Mesodermal cell (in vitro differentiated cells): ENCODE data around the gene MYO15B.
"Not testable (repeated sequence)": the region's sequence is repeated elsewhere in the genome, so short reads cannot be mapped to it uniquely, and the experiment has no call there.

Experiments used
- H3K27ac ChIP-seq: 2 replicates; pipeline ENCODE4 v1.7.0; 2013; ENCODE audit warnings: mild to moderate bottlenecking, low read depth, low read length, moderate library complexity; ENCODE audit not compliant: severe bottlenecking
- H3K36me3 ChIP-seq: 2 replicates; pipeline ENCODE4 v1.7.1; 2013; ENCODE audit warnings: mild to moderate bottlenecking, low read length, moderate library complexity; ENCODE audit not compliant: control insufficient read depth, insufficient read depth
- H3K4me1 ChIP-seq: one replicate; pipeline ENCODE4 v1.7.1; 2013; ENCODE audit warnings: mild to moderate bottlenecking, low read length; ENCODE audit not compliant: insufficient read depth, control insufficient read depth, poor library complexity, severe bottlenecking
- H3K4me3 ChIP-seq: 2 replicates; pipeline ENCODE4 v1.7.0; 2013; ENCODE audit warnings: low read length, control low read depth, mild to moderate bottlenecking; ENCODE audit not compliant: insufficient read depth, poor library complexity, severe bottlenecking; ENCODE audit errors: extremely low read depth
- H3K9me3 ChIP-seq: 2 replicates; pipeline ENCODE4 v1.7.1; 2013; ENCODE audit warnings: mild to moderate bottlenecking, low read length, moderate library complexity; ENCODE audit not compliant: control insufficient read depth
- WGBS, 2 experiments: methylation state at CpG; one replicate each; pipeline ENCODE4 v1.1.5; 2013; ENCODE audit warnings: missing lambda C conversion rate in 2 of 2; ENCODE audit not compliant: insufficient coverage in 2 of 2; 5-methylcytosine and 5-hydroxymethylcytosine counted together

Gene MYO15B

GRCh38 chr17:75593430-75593829 is 5.8 kb downstream of the MYO15B start:
- H3K36me3 ChIP-seq, H3K4me3 ChIP-seq, H3K9me3 ChIP-seq, H3K27ac ChIP-seq, H3K4me1 ChIP-seq: not testable (repeated sequence)
- 88 to 98% methylated on average over 7 to 9 of the region's 9 CpGs for WGBS, 2 experiments

GRCh38 chr17:75594499-75595283 is 7.1 kb downstream of the MYO15B start:
- Histone ChIP-seq H3K9me3 (no peaks in the 10 kb centered on the region), H3K27ac (no peak overlapping the region)
- WGBS, 2 experiments: 82 to 91% methylated on average over 20 to 27 of the region's 28 CpGs

DNA sequence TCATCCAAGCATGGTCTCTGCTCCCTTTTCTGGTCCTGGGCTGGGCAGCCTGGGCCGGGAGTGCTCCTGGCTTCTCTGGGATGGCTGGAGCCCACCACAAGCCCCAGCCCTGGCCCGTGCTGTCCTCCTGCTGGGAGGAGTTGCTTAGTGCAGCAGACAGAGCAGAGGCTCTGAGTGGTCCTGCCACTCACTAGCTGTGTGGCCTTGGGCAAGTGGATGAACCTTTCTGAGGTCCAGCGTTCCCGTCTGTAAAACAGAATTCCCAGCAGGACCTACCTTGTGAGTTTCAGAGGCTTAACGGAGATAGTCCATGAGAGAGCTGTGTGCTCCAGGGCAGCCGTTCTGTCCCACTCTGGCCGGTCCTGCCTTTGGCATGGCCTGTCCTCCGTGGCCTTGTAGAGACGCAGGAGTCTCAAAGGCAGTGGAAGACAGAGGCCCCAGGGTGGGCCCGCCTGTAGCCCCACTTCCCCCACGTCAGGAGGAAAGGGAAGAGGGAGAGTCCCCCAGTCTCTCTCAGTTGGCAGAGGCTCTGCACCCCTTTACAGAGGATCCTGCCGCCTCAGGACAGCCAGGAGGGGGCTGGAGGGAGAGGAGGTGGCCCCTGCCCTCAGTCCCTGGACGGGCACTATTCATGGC is 7.8 kb downstream of the MYO15B start:
- Histone ChIP-seq H3K27ac (no peak overlapping the region), H3K9me3 (no peaks in the 10 kb centered on the region), H3K36me3 (no peaks in the 10 kb centered on the region), H3K4me3 (no peak overlapping the region), H3K4me1 (no peaks in the 10 kb centered on the region)
- 80 to 84% methylated on average over 8 to 9 of the region's 13 CpGs for WGBS, 2 experiments

More at GRCh38 chr17:75594499-75595283, 7.1 kb downstream of the MYO15B start:
- Histone ChIP-seq H3K36me3 (no peaks in the 10 kb centered on the region), H3K4me1 (no peaks in the 10 kb centered on the region), H3K4me3 (no peak overlapping the region)

GRCh38 chr17:75595920-75596313 is 8.3 kb downstream of the MYO15B start:
- Histone ChIP-seq H3K27ac (no peak overlapping the region), H3K9me3 (no peaks in the 10 kb centered on the region), H3K4me3 (no peak overlapping the region), H3K36me3 (no peaks in the 10 kb centered on the region), H3K4me1 (no peaks in the 10 kb centered on the region)
- 79 to 94% methylated on average over 4 of the region's 6 CpGs for WGBS, 2 experiments

DNA sequence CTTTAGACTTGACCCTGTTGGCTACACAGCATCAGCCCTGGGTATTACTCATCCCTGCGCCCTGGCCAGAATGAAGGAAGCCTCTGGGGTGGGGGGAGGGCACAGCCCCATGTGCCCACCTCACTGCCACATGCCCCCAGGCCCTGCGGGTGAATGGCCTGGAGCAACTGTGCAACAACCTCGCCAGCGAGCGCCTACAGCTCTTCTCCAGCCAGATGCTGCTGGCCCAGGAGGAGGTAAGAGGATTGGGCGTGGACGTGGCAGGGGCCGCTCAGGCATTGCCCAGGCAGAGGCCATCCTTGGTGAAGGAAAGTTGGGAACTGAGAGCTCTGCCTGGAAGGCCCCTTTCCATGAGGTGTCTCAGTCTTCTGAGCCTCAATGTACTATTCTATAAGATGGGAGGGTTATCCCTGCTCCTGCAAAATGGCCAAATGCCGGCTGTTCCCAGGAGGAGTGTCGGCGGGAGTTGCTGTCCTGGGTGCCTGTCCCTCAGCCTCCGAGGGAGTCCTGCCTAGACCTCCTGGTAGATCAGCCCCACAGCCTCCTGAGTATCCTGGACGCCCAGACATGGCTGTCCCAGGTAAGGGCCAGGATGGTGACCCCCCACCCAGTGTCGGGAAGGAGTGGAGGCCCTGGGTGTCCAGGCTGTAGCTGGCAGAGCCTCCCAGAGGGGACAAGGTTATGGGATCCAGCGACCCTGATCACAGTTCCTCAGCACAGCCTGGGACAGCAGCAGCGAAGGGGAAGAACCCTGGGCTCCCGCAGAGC is 8.9 kb downstream of the MYO15B start:
- no peaks in the 10 kb centered on the region for H3K36me3 ChIP-seq
- H3K27ac ChIP-seq: no peak overlapping the region
- H3K4me1 ChIP-seq: no peaks in the 10 kb centered on the region
- H3K9me3 ChIP-seq: no peaks in the 10 kb centered on the region
- no peak overlapping the region for H3K4me3 ChIP-seq
- 88 to 93% methylated on average over 12 to 13 of the region's 17 CpGs for WGBS, 2 experiments

- no peaks in the 10 kb centered on the region for H3K36me3 ChIP-seq
- no peaks in the 10 kb centered on the region for H3K9me3 ChIP-seq
- H3K4me3 ChIP-seq: no peak overlapping the region
- WGBS, 2 experiments: 59 to 65% methylated on average over 23 to 24 of the region's 28 CpGs
- H3K4me1 ChIP-seq: peaks cover 3% of the 10 kb centered on the region
- H3K27ac ChIP-seq: no peak overlapping the region
These were observed 13.7 kb downstream of the MYO15B start for GRCh38 chr17:75601057-75601987.

DNA sequence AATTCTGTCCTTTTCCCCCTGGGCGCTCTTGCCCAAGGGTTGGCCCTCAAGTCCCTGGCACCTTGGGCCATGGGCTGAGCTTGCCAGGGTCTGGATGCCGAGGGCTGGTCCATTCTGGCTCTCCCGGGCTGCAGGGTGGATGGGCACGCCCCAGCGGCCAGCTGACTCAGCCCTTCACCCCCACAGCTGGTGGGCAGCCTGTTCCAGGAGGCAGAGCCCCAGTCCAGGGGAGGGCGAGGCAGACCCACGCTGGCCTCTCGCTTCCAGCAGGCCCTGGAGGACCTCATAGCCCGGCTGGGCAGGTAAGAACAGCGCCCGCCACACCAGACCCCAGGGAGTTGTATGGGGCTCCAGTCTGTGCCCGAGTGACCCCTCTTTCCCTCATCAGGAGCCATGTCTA is 15.0 kb downstream of the MYO15B start:
- Histone ChIP-seq H3K4me1 (peaks cover 3% of the 10 kb centered on the region), H3K9me3 (no peaks in the 10 kb centered on the region), H3K36me3 (no peaks in the 10 kb centered on the region), H3K27ac (no peak overlapping the region), H3K4me3 (no peak overlapping the region)
- 93% methylated on average over 10 to 11 of the region's 12 CpGs for WGBS, 2 experiments

- WGBS, 2 experiments: 84 to 89% methylated on average over 9 of the region's 9 CpGs
- H3K4me3 ChIP-seq: no peak overlapping the region
- no peaks in the 10 kb centered on the region for H3K9me3 ChIP-seq
- no peak overlapping the region for H3K27ac ChIP-seq
- peaks cover 3% of the 10 kb centered on the region for H3K4me1 ChIP-seq
- no peaks in the 10 kb centered on the region for H3K36me3 ChIP-seq
These were observed 15.5 kb downstream of the MYO15B start for GRCh38 chr17:75603123-75603522.

DNA sequence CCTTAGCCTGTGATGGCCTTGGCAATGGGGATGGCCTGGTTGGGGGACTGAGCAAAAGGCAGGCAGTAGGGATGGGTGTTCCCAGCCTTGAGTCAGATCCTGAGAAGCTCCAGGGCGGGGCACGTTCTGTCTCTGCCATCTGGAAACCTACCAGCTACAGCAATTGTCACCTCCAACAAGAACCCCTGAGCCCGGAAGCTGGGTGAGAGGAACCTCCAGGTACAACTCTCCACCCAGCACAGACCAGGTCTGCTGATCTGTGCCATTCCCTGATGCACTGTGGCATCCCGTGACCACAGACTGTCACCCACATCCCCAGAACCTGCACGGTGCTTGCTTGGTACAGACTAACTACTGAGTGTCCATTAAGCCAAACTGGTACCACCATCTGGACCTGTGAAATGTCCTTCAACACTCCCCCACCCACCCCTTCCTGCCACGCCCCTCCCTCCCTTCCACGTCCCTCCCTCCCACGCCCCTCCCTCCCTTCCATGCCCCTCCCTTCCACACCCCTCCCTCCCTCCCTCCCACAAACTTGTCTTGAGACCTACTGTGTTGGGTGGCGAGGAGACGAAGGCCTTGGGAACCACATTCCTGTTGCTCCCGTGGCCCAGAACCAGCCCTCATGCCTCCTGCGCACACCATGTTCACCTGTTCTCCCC is 16.6 kb downstream of the MYO15B start:
- no peak overlapping the region for H3K27ac ChIP-seq
- WGBS, 2 experiments: 87 to 91% methylated on average over 7 to 8 of the region's 12 CpGs
- no peaks in the 10 kb centered on the region for H3K9me3 ChIP-seq
- H3K36me3 ChIP-seq: no peaks in the 10 kb centered on the region
- peaks cover 3% of the 10 kb centered on the region for H3K4me1 ChIP-seq
- H3K4me3 ChIP-seq: no peak overlapping the region

DNA sequence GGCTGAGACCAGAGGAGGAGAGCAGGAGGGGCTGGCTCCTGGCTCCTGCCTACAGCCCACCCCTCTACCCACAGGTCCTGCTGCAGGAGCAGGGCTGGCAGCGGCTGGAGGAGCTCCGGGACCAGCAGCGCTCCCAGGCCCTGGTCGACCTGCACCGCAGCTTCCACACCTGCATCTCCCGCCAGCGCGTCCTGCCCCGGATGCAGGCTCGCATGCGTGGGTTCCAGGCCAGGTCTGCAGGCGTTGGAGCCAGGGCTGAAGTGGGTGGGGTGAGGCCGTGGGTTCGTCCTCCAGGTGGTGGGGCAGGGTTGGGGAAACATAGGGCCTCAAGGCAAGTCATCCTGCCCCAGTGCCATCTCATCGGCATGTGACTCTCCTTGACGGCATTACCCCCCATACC is 18.2 kb downstream of the MYO15B start:
- Histone ChIP-seq H3K36me3 (no peaks in the 10 kb centered on the region), H3K4me3 (no peak overlapping the region), H3K27ac (no peak overlapping the region), H3K9me3 (no peaks in the 10 kb centered on the region), H3K4me1 (peaks cover 3% of the 10 kb centered on the region)
- WGBS, 2 experiments: 88 to 90% methylated on average over 10 to 11 of the region's 16 CpGs
